SH-SY5Y (cell line): ENCODE measurements around the gene SEPTIN3.

Experiments
- GATA2 ChIP-seq: IDR thresholded peaks from 2 replicates; pipeline ENCODE4 v1.6.1; 2011; ENCODE audit warnings: mild to moderate bottlenecking, low read depth, low read length
- GATA3 ChIP-seq: IDR thresholded peaks from 2 replicates; pipeline ENCODE4 v1.6.1; 2011; ENCODE audit warnings: low read depth, mild to moderate bottlenecking, low read length, moderate library complexity

DNA sequence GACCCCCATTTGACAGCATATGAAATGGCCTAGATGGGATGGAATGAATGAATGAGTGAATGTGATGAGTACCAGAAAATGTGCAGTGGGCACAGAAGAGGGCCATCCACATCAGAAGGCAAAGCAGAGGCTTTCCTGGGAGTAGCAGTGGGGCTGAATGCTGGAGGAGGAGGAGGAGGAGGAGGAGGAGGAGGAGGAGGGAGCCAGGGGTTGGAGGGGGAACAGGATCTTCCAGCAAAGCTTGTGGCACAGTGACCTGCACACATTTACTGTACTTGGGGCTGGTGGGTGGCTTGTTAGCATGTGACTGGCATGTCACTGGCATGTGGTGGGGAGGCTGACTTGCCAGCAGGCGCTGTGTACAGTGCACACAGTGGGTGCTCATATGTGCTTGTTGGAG, 9.5 kb downstream of the SEPTIN3 start:
- TF ChIP-seq GATA3: no peak
- no peak for TF ChIP-seq GATA2
